ENCODE measurements around the gene ARPC5.
A peak's percentile ranks its signal among the peaks of the same experiment; 100 is the strongest.

Gene ARPC5

DNA sequence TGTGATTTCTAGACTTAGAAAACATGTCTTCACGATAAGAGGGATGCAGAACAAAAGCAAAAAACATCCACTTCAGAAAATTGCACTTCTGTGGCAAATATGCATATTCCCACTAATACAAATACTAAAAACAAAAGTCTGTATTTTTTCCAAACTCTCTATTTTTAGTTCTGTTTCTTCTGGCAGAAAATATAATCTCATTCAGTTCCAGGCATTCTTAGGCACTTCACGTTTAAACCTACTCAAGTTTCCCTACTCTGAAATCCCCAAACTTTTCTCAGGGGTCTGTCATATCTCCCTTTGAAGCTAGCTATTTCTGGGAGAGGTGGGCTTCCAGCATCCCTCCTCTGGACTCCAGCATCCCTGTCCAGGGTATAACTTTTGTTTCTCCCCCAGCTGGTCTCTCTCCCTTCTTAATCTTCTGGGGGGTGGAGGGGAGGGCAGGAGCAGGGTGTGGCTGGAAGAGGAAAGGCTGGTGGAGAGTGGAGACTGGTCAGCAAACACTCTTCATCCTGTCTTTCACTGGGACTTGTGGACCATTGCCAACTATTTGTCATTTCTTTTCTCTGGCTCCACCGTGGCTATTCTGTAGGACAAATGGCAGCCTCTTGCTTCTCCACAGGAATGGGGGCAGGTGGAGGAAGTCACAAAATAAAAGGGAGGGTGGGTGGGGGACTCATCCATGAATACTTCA, 25.7 kb downstream of the ARPC5 start:
- DNase-seq, result peak; percentile 69

DNA sequence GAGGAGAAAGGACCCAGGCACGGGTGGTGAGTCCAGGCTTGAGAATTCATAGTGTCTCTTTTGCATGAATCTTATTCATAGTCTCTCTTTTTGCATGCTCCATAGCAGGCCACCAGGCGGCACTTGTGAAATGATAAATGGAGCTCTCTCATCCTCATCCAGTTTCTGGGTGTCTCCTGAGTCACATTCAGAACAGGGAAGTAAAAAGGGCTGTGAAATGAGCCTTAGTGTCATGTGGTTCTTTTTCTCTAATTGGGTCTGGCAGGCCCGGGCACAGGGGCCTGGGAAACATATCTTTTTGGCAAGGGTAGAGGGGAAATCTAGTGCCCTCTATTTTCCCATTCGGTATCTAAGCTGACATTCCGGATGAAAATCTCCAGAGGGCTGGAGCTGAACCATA, 26.3 kb downstream of the ARPC5 start:
- DNase-seq, result peak; percentile 87

DNA sequence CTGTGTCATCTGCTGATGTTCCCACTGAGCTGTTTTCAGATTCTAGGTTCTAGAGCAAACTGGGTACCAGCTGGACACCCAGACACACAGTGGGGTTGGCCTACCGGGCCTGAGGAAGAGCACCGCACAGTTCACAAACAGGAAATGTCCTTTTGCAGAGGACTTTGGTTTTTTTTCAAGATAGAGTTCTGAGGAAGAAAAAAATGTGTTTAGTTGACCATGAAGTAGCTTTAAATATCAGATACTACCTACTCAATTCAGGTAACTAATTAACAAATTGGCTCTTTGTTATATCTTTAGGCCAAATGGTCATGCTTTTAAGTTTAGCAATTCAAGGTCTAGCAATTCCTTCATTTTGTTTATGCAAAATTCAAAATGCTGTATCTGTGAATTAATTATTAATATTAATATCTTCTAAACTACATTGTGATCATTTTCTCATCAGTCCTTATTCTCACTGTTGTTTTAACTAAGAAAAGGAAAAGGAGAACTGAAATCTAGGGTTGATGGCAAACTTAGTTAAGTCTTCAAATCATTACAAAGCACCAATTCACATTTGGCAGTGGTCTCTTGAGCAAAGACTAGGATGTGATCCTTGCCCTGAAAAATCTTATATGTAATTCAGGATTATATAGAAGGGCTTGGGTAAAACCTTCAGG, 28.1 kb downstream of the ARPC5 start:
- no peak for DNase-seq

DNA sequence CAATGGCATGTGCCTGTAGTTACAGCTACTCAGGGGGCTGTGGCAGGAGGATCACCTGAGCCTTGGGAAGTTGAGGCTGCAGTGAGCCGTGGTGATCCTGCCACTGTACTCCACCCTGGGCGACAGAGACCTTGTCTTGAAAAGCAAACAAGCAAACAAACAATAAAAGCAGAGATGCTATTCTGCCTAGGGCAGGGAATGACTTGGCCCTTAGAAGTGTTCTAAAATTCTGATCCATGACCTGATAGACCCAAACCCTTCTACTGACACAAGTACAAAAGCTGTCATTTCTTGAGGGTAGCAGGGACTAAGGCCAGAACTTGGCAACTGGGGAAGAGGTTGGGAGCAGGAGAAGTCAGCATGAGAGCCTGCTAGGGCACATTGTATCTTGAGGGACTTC, 29.7 kb downstream of the ARPC5 start:
- no peak for DNase-seq

DNA sequence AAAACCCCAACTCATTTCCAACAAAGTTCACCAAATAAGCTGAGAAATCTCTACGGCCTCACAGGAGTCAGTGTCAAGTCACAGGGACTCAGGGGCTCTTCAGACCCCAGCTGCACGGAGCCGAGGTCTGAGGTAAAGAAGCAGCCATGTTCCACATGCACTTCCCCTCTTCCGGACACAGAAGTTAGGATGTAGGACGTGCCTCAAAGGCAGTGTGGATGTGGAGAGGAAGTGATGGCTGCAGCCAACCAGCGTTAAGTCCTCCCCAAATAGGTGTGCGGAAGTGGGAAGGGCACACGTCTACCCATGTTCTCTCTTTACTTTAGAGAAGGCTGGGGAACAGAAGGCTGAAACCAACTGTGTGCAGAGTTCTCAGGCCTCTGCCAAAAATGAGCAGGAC, 30.8 kb downstream of the ARPC5 start:
- no peak for DNase-seq

DNA sequence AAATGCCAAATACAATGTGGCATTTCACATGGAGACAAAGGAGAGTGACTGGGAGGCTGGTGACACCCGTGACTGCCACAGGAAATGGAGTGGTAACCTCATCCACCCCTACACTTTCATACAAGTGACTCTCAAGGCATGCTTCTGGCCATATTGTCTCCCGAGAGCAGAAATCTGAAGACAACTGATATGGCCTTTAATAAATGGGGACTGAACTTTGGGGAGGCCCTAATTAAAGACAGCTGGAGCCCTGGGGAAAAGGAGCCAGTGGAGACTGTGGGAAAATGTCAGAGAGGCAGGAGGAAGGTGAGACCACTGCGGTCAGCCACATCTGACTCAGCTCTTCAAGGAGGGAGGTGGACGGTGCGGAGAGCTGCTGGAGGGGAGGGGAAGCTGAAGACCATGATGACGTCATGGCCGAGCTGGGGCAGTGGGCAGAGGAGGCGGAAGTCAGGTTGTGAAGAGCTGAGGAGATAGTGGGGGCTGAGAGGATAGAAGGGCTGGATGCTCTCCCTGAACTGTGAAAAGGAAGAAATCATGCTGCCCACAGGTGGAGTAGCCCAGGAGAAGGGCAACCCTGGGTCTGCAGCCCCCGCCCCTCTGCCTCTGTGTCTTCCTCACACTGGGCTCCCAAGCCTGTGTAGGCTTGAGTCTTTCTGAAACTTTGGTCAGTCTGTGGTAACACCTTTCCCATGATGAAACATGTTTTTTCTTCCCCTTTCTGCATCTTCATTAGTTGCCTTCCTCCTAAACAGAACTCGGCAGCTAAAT, 31.4 kb downstream of the ARPC5 start:
- DNase-seq, result peak; percentile 95

DNA sequence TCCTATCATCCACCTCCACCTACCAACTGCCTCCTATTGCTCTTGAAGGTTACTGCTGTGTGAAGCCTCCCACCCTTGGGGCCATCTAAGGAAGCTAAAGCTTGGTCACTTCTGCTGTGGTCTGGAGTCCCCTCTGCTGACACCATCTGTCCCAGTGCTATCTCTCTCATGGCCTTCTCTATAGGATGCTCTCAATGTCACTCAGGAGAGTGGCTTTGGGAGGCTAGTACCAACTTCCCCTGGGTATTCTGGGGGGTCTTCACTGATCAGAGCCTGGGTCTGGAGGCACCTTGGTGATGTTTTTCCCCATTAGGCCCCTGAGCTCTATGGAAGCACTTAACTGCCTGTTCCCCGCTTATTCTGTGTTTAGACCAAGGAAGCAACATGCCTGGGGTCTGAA, 33.1 kb downstream of the ARPC5 start:
- no peak for DNase-seq

DNA sequence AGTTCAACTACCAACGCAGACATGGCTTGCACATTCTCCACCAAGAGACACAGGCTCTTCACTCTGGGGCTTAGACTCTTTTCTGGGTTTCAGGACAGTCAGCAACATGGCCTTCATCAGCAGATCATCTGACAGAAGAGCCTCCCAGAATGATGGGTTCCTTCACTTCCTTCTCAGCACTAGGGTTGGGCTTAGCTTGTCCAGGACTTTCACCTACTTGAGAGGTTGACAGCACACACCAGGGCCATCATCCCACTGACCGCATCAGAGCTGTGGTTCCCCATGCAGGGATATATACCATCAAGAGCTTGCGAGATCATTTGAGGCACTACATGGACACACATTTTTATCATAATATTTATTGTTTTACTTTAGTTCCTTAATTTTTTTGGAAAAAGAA, 34.9 kb downstream of the ARPC5 start:
- DNase-seq, result no peak

DNA sequence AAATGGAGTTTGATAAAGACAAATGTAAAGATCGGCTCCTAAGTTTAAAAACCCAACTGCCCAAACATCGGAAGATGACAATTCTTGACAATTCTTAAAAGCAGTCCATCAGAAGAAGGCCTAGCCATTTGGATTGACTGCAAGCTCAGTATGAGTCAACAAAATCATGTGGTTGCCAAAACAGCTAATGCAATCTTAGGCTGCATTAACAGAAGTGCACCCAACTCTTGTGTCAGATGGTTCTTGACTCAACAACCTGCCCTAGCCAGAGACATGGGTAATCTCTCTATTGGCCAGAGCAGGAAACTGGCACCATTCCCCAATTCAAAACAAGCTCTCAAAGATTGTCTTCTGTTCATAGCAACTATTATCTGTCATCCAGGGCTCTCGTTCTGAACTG, 35.4 kb downstream of the ARPC5 start:
- peak; percentile 77 for DNase-seq

DNA sequence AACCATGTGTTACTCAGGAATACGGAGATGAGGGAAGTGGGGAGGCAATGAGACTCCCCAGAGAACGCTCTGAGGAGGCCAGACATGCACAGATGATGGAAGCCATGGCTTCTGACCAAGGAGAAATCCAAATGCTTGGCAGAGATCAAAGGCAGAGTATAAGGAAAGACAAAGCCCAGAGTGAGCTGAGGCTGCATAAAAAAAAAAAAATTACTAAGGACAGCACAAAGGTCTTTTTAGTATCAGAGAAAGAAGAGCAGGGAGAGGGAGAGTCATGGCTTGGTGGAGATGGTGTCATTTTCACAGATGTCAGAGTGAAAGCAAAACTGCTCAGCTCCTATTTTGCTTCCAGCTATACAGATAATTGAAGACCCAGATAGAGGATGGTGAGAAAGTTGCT, 37.2 kb downstream of the ARPC5 start:
- DNase-seq, result no peak

DNA sequence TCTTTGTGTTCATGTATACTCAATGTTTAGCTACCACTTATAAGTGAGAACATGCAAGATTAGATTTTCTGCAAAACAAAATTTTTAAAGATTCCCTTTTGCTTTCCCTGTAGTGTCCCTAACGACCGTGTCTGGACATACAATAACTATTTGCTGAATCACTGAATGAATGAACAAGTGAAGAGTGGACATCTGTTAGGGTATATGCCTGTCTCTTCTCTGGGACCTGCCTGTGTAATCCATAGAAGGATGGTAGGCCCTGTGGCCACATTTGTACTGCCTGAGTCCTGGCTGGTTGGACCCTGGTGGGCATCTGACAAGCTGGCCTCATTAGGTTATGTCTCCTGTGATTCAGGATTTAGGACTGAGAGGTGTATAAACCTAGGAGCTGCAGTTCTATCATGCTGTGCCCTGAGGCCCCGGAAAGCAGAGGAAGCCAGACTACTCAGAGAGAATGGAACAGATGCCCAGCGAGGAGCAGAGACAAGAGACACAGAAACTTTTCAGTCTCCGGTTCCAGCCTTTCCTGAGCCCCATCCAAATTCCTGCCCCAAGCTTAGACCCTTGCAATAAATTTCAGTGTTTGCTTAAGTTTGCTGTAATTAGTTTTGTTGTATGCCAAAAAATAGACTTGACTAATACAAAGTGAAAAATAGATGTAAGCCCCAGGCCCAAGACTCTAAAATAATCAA, 37.8 kb downstream of the ARPC5 start:
- DNase-seq, result no peak

DNA sequence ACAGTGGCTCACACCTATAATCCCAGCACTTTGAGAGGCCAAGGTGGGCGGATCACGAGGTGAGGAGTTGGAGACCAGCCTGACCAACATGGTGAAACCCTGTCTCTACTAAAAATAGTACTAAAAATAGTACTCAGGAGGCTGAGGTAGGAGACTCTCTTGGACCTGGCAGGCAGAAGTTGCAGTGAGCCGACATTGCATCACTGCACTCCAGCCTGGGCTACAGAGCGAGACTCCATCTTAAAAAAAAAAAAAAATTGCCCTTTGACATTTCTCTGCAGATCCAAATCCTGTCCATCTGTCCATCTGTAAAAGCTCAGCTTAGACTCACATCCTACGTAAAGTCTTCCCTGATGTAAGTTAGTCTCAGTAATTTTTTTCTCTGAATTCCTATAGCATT, 39.1 kb downstream of the ARPC5 start:
- DNase-seq, result no peak

DNA sequence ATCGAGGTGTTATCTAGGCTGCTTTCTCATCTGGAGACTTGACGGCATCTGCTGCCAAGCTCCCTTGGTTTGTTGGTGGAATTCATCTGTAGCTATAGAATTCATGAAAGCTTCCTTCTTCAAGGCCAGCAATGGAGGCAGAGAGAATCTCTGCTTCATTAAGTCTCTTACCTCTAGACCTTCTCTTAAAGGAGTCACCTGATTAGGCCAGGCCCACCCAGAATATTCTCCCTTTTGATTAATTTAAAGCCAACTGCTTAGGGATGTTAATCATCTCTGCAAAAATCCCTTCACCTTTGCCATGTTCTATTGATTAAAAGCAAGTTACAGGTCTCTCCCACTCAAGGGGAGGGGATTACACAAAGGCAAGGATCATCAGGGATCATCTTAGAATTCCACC, 40.0 kb downstream of the ARPC5 start:
- no peak for DNase-seq

DNA sequence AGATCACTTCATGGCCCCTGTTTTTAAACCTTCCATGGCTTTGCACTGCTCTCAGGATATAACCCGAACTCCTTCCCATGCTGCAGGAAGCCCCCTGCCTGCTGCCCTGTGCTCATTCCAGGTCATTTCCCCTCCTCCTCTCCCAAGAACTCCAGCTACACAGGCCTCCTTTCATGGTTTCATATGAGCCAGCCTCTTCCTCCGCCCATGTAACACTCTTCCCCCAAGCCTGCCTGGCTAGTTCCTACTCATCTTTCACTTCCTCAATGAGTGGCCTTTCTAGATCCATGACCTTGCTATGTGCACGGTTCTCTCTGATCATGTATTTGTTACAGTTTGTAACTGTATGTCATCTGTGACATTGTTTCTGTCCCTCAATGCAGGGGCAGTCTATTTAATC, 42.2 kb downstream of the ARPC5 start:
- no peak for DNase-seq

DNA sequence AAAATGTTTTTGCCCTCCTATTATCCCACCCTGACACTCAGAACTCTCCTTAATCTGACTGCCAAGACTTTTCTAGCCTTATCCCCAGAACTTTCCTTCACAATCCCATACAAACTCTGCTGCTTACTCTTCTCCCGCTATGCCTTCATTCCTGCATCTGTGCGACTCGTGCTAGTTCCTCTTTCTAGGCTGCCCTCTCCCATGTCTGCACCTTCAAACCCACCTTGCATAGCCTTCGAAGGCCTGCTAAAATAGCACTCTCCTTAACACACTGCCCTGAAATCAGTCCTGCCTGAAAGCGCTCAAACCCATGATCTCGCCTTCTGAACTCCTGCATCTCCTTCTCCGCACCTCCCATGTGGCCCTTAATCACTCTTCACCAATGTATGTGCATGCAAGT, 42.9 kb downstream of the ARPC5 start:
- DNase-seq, result no peak

DNA sequence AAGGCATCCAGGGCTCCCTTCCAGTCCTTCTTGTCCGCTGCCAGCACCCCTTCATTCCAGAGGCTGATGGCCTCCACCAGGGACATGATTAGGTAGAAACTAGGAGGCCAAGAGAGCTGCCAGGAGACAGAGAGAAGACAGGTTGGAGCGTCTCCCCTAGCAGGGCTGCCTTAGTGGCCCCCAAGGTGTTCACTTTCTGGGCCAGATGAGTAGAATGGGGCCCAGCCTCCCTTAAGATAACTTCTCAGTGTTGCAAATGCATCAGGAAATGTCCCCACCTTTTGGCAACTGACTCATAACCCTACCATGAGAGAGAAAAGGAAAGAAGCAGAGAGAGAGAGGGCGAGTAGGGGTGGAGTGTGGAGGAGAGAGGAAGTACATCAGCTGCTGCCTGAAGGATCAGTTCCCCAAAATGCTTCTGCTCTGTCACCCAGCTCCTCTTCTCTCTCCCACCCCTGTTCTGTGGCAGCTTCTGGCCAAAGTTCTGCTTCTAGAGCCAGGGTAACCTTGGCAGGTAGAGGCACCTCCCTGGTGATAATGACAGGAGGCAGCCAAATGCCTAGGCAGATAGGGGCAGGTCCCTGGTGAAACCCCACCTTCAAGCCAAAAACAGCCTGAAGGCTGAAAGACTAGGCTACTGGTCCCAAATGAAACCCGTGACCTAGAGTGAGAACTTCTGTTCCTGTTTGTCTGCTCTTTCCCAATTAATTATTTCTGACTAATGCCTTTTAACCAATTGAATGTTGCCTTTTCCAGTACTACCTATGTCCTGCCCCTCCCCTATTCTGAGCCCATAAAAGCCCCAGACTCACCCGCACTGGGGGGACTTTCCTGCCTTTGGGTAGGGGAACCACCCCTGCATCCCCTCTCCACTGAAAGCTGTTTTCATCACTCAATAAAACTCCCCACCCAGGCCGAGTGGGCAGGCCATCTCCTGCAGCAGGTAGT, 45.1 kb downstream of the ARPC5 start, which contains the start of gene NCF2:
NCF2 (minus strand) TSS at position 216 of the 948 bp plus-strand sequence; CDS start at position 86, 130 bp downstream.
- peak; percentile 35 for DNase-seq

DNA sequence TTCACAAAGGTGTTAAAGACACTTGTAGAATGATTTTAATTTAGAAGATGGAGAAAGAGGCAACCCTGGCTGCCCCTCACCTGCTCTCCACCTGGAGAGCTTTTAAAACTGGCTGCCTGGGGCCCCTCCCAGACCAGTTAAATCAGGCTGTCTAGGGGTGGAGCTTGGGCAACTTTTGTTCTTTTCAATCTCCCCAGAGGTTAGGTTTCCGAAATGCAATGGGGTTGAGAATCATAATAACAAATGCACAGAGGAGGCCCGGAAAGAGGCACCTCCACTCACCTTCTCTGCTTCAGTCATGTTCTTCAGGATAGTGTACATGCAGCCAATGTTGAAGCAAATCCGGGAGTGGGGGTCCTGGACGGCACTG, 45.7 kb downstream of the ARPC5 start:
- no peak for DNase-seq

DNA sequence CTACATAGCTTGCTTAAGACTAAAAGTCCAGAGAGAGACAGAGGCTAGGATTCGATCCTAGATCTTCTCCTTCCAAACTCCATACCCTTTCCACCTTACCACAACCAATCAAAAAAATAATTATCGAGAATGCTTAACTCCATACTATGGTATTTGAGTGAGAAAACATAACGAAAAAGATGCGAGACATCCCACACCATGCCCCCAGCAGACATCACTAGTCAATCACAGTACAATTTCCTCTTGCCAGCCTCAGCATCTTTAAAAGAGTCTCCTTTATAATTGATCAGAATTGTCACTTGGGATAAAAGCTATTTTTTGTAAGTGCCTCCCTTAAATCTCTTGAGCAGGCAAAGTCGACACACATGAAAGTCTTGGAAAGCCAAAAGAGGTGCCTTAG, 46.2 kb downstream of the ARPC5 start:
- DNase-seq, result no peak

DNA sequence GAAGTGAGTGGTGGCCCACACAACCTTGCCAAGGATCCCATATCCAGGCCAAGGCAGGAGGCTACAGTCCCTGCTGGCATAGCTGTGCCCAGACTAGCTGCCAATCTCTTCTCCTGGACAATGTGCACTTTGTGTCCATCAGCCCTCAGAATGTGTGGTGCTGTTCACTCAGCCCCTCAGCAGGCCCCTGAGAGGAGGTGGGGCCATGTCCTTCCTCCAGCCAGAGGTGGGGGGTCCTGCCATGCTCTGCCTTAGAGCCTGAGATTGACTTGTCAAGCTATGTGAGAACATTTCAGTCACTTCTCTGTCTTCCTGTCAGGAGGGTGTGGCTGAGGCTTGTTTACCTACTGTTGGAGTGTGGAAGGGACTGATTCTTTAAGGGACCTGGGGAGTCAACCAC, 46.8 kb downstream of the ARPC5 start:
- no peak for DNase-seq

DNA sequence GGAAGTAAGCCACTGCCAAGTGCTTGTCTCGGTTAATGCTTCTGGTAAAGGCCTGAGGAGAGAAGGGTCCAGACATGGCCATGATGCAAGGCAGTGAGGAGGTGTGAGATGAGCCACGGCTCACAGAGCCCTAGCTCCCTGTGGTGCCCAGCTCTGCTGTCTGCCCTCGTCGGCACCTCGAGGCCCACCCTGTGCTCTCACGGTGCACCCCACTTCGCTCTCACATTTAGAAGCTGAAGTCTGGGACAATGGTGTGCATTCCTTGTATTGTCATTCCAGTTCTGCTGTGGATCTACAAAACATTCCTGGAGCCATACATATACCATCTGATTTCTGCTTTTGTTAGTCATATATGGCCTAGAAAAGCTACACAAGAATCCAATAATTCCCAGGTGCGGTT, 48.7 kb downstream of the ARPC5 start:
- DNase-seq, result no peak

DNA sequence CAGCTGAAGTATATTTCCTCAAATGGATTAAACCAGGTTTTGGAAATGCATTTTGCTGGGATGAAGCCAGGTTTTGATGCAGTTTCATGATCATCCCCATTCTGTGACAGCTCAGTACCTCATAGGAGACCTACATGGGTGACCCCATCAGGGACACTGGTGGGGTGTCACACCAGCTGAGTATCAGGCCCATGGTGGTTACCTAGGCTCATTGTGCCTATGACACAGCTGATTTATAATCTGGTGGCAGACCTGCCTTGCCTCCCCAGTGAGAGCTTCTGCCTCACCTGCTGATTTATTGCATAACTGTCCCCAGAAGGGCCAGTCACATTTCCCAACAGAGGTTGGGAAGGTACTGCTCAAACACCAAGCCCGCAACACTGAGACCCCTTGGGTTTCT, 49.1 kb downstream of the ARPC5 start:
- DNase-seq, result no peak

DNA sequence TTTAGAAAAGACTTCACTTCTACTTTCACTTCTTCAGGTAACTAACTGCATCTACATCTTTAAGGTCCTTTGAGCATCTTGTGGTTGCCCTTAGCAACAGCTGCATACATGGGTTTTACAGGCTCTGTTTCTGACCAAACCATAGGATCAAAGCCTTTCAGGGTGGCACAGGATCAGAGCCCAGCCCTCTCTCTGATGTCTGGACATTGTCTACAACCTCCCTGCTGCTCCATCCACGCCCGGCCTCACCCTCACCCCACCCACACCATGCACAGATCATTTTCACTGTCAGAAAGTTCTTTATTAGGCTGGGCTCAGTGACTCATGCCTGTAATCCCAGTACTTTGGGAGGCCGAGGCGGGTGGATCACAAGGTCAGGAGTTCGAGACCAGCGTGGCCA, 50.5 kb downstream of the ARPC5 start:
- no peak for DNase-seq

All from fibroblast of skin of right biceps (primary cell).